ENCODE results near the gene POMC.

The POMC gene

DNA sequence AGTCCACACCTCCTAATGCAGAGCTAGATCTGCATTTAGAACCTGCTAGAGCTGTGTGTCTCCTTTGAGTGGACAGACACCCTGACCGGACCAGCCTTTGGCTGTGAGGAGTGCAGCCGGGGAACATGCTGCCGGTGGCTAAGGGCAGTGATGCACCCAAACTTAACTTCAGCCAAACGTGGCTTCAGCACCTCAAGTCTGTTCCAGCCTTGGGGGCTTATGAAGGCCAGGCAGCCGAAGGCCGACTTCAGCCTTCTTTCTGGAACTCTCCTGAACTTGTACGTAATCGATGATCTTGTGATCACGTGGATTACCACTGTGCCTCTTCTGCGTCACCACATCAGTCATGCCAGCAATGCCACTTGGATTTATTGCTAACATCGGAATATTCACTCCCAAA is 49.1 kb downstream of the POMC start:
- DNase-seq (ENCODE audit: low read depth), result no peak
- H3K4me3 ChIP-seq (ENCODE audit: control insufficient read depth, low read depth, low read length), result no peak overlapping the region
- TF ChIP-seq, protein P1, sequence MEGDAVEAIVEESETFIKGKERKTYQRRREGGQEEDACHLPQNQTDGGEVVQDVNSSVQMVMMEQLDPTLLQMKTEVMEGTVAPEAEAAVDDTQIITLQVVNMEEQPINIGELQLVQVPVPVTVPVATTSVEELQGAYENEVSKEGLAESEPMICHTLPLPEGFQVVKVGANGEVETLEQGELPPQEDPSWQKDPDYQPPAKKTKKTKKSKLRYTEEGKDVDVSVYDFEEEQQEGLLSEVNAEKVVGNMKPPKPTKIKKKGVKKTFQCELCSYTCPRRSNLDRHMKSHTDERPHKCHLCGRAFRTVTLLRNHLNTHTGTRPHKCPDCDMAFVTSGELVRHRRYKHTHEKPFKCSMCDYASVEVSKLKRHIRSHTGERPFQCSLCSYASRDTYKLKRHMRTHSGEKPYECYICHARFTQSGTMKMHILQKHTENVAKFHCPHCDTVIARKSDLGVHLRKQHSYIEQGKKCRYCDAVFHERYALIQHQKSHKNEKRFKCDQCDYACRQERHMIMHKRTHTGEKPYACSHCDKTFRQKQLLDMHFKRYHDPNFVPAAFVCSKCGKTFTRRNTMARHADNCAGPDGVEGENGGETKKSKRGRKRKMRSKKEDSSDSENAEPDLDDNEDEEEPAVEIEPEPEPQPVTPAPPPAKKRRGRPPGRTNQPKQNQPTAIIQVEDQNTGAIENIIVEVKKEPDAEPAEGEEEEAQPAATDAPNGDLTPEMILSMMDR (IDR thresholded peaks at IDR 0.05; ENCODE audit: control insufficient read depth, insufficient read depth, low read depth, low read length, missing control alignments), result no peak

GRCh38 chr2:25116956-25117355 is 51.4 kb downstream of the POMC start:
- TF ChIP-seq, protein P1 (IDR thresholded peaks at IDR 0.05; ENCODE audit: control insufficient read depth, insufficient read depth, low read depth, low read length, missing control alignments), result no peak
- DNase-seq (ENCODE audit: low read depth), result no peak
- H3K4me3 ChIP-seq (ENCODE audit: control insufficient read depth, low read depth, low read length), result no peak overlapping the region

DNA sequence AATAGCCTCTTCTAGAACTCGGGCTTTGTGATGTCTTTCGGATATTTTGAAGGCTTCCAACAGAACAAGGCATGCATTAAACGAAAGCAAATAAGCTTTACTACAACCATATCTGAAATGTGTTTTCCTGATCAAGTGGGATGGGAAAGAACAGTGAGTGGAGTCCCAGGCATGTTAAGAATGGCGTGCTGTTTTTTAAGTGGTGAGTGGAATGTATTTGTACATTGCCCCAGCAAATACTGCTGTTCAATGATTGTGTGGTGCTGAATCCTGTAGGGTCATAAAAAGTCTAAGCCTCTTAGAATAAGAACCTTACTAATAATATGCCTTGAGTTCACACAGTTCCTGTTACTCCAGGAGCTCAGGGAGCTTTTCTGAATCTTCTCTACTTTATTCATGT is 52.5 kb downstream of the POMC start:
- peak; percentile 24 for DNase-seq (ENCODE audit: low read depth)

GRCh38 chr2:25115249-25115883 is 53.0 kb downstream of the POMC start:
- H3K4me3 ChIP-seq (ENCODE audit: control insufficient read depth, low read depth, low read length), result no peak overlapping the region
- no peak for DNase-seq (ENCODE audit: low read depth)
- TF ChIP-seq, protein P1 (IDR thresholded peaks at IDR 0.05; ENCODE audit: control insufficient read depth, insufficient read depth, low read depth, low read length, missing control alignments), result no peak

More for the DNA sequence above, 52.5 kb downstream of the POMC start:
- H3K4me3 ChIP-seq (ENCODE audit: control insufficient read depth, low read depth, low read length), result no peak overlapping the region
- TF ChIP-seq, protein P1 (IDR thresholded peaks at IDR 0.05; ENCODE audit: control insufficient read depth, insufficient read depth, low read depth, low read length, missing control alignments), result no peak

DNA sequence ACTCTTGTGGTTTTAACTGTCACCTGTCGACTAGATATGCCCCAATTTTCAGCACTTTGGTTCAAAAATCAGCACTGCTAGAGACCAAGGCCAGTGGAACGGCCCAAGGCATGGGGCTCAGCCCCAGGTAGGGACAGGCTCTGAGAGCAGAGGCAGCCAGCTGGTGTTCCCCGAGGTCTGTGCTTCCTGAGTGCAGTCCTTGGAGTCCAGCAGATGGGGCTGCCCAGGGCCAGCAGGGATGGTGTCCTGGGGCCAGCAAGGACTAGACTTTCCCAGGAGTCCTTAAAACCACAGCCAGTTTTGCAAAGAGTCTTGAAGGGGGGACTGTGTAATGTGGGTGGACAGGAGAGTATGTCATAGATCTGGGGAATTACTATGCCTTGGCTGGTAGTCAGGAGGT is 56.3 kb downstream of the POMC start:
- H3K4me3 ChIP-seq (ENCODE audit: control insufficient read depth, low read depth, low read length), result no peak overlapping the region
- DNase-seq (ENCODE audit: low read depth), result no peak
- TF ChIP-seq, protein P1 (IDR thresholded peaks at IDR 0.05; ENCODE audit: control insufficient read depth, insufficient read depth, low read depth, low read length, missing control alignments), result no peak

Measured in AG09309 (cell line).